ENCODE results near the gene FAM107B.

FAM107B gene

DNA sequence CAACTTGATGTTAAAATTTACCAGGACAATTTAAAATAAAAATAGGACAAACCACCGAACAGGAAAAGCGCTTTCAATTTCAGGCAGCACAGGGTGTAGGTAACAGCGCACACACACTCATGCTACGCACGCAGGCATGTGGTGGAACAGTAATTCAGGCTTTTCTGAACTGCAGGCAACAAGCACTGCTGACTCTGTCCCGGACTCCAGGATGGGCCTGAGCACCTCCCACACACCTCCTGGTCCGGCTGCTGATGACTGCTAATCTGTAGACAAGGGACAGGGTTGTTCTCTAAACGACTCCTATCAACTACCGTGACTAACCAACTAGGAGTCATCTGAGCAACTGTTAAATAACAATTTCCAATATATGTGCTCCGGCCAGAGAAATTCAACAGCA lies 251.4 kb downstream of the FAM107B start:
- H3K36me3 ChIP-seq (ENCODE audit: control insufficient read depth in 1 of 2, insufficient read depth in 2 of 2, low read length in 2 of 2): peaks cover 8 to 32% of the 10 kb centered on the region in 2 donors
- no peak overlapping the region for H3K4me3 ChIP-seq (ENCODE audit: low read depth in 1 of 2, low read length in 2 of 2)
- no peak overlapping the region for H3K27ac ChIP-seq (ENCODE audit: low read depth, low read length)
- no peaks in the 10 kb centered on the region for H3K9me3 ChIP-seq (ENCODE audit: control insufficient read depth in 1 of 2, low read length in 2 of 2)
- no peak overlapping the region for H3K9ac ChIP-seq (ENCODE audit: low read depth in 1 of 2, low read length in 2 of 2)
- H3K4me1 ChIP-seq (ENCODE audit: control insufficient read depth in 1 of 2, insufficient read depth in 2 of 2, low read length in 2 of 2): peaks cover 15 to 17% of the 10 kb centered on the region in 2 donors
- H3K27me3 ChIP-seq (ENCODE audit: control insufficient read depth in 1 of 2, insufficient read depth in 2 of 2, low read length in 2 of 2): no peaks in the 10 kb centered on the region

DNA sequence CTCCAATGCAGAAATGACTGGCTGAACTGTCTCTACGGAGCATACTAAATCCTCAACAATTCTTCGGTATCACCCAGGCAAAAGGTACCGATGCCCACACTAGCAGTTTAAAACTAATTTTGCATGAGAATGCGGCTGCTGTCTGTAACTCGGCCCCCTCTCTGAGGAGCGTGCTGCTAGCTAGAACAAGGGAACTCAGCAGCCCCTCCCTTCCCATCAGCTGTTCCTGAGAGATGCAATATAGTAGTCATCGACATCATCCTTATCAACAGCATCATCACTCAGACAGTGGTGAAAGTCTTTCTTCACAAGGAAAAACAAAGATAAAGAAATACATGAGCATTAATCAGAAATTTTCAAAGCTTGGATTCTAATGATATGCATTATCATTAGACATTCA lies 254.9 kb downstream of the FAM107B start:
- no peaks in the 10 kb centered on the region for H3K9me3 ChIP-seq (ENCODE audit: control insufficient read depth in 1 of 2, low read length in 2 of 2)
- no peak overlapping the region for H3K4me3 ChIP-seq (ENCODE audit: low read depth in 1 of 2, low read length in 2 of 2)
- H3K27ac ChIP-seq (ENCODE audit: low read depth, low read length): no peak overlapping the region
- H3K4me1 ChIP-seq (ENCODE audit: control insufficient read depth in 1 of 2, insufficient read depth in 2 of 2, low read length in 2 of 2): peaks cover 2 to 3% of the 10 kb centered on the region in 2 donors
- no peak overlapping the region for H3K9ac ChIP-seq (ENCODE audit: low read depth in 1 of 2, low read length in 2 of 2)
- no peaks in the 10 kb centered on the region for H3K27me3 ChIP-seq (ENCODE audit: control insufficient read depth in 1 of 2, insufficient read depth in 2 of 2, low read length in 2 of 2)
- H3K36me3 ChIP-seq (ENCODE audit: control insufficient read depth in 1 of 2, insufficient read depth in 2 of 2, low read length in 2 of 2): peaks cover 10 to 36% of the 10 kb centered on the region in 2 donors

DNA sequence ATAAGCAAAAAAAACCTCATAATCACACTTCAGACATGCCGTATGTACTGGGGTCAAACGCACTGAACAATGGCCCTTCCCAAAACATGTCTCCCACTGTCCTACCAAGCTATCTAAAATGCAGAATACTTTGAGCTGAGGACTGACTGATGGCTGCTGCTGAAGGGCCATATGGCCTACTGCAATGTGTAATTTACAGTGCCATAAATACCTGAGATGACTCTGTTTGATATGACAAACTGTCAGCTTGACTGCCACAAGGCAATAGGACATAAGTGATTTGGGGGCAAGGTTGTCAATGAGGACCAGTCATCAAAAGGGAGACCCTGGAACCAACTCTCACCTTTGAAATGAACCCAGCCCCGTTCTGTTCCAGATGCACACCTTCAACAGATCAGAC lies 256.5 kb downstream of the FAM107B start:
- Histone ChIP-seq H3K4me1 (ENCODE audit: control insufficient read depth in 1 of 2, insufficient read depth in 2 of 2, low read length in 2 of 2) (no peaks in the 10 kb centered on the region), H3K9me3 (ENCODE audit: control insufficient read depth in 1 of 2, low read length in 2 of 2) (no peaks in the 10 kb centered on the region), H3K27me3 (ENCODE audit: control insufficient read depth in 1 of 2, insufficient read depth in 2 of 2, low read length in 2 of 2) (no peaks in the 10 kb centered on the region), H3K9ac (ENCODE audit: low read depth in 1 of 2, low read length in 2 of 2) (no peak overlapping the region), H3K27ac (ENCODE audit: low read depth, low read length) (no peak overlapping the region), H3K36me3 (ENCODE audit: control insufficient read depth in 1 of 2, insufficient read depth in 2 of 2, low read length in 2 of 2) (peaks cover 10 to 36% of the 10 kb centered on the region in 2 donors), H3K4me3 (ENCODE audit: low read depth in 1 of 2, low read length in 2 of 2) (no peak overlapping the region)

DNA sequence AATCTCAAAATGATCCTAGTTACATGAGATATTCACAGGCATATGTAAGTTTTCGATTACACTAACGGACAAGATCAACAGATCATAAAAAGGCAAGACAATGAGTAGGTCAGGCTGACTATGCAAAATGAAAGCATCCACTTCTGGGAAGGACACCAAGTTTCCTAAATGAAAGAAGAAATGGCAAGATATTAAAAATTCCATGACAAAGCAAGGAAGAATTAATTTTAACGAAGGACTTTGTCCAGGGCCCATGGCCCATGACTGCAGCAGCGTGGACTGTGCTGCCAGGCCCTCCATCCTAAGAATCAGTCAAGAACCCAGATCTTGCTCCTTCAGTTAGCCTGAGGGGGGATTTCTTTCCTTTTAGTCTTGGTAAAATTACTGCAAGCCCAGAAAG lies 261.6 kb downstream of the FAM107B start:
- H3K9ac ChIP-seq (ENCODE audit: low read depth in 1 of 2, low read length in 2 of 2): no peak overlapping the region
- H3K4me1 ChIP-seq (ENCODE audit: control insufficient read depth in 1 of 2, insufficient read depth in 2 of 2, low read length in 2 of 2): no peaks in the 10 kb centered on the region
- peaks cover 2% of the 10 kb centered on the region in 2 donors for H3K36me3 ChIP-seq (ENCODE audit: control insufficient read depth in 1 of 2, insufficient read depth in 2 of 2, low read length in 2 of 2)
- H3K27ac ChIP-seq (ENCODE audit: low read depth, low read length): no peak overlapping the region
- H3K4me3 ChIP-seq (ENCODE audit: low read depth in 1 of 2, low read length in 2 of 2): no peak overlapping the region
- H3K9me3 ChIP-seq (ENCODE audit: control insufficient read depth in 1 of 2, low read length in 2 of 2): no peaks in the 10 kb centered on the region
- no peaks in the 10 kb centered on the region for H3K27me3 ChIP-seq (ENCODE audit: control insufficient read depth in 1 of 2, insufficient read depth in 2 of 2, low read length in 2 of 2)

DNA sequence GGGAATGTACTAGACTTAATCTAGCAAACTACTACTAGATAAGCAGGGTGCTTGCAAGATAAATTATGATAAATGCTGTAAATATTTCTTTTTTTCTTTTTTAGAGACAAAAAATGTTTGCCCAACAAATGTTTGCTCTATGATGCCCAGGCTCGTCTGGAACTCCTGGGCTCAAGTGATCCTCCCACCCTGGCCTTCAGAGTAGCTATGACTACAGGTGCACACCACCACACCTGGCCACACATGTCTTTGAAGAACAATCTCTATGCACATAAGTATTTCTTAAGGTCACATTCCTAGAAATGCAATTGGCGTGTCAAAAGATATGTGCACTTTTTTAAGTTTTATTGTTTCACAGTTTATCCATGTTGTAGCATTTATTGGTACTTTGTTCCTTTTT lies 264.4 kb downstream of the FAM107B start:
- no peak overlapping the region for H3K9ac ChIP-seq (ENCODE audit: low read depth in 1 of 2, low read length in 2 of 2)

DNA sequence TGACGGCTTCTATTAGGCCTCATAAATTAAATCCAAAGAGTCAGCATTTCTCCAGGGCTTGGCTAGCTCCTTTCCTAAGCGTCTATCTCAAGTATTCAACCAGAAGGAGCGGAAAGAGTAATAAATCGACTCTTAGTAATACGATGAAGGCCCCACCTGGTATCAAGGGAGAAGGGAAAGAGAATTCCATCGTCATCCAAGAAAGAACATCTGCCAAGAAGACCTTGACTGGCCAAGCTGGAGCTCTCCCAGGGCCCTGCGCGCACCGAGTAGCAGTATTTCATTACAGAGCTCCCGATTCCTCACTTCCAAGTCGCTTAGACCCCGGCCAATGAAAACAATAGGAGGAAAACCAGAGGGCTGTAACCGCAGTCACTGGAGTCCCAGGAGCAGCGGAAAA lies 266.0 kb downstream of the FAM107B start:
- Histone ChIP-seq H3K9ac (ENCODE audit: low read depth in 1 of 2, low read length in 2 of 2) (no peak overlapping the region), H3K27me3 (ENCODE audit: control insufficient read depth in 1 of 2, insufficient read depth in 2 of 2, low read length in 2 of 2) (no peaks in the 10 kb centered on the region), H3K27ac (ENCODE audit: low read depth, low read length) (no peak overlapping the region), H3K36me3 (ENCODE audit: control insufficient read depth in 1 of 2, insufficient read depth in 2 of 2, low read length in 2 of 2) (no peaks in the 10 kb centered on the region), H3K4me1 (ENCODE audit: control insufficient read depth in 1 of 2, insufficient read depth in 2 of 2, low read length in 2 of 2) (peaks cover 0 to 15% of the 10 kb centered on the region in 2 donors), H3K4me3 (ENCODE audit: low read depth in 1 of 2, low read length in 2 of 2) (no peak overlapping the region), H3K9me3 (ENCODE audit: control insufficient read depth in 1 of 2, low read length in 2 of 2) (no peaks in the 10 kb centered on the region)

More for the DNA sequence above, 264.4 kb downstream of the FAM107B start:
- Histone ChIP-seq H3K36me3 (ENCODE audit: control insufficient read depth in 1 of 2, insufficient read depth in 2 of 2, low read length in 2 of 2) (no peaks in the 10 kb centered on the region), H3K27ac (ENCODE audit: low read depth, low read length) (no peak overlapping the region), H3K4me3 (ENCODE audit: low read depth in 1 of 2, low read length in 2 of 2) (no peak overlapping the region), H3K27me3 (ENCODE audit: control insufficient read depth in 1 of 2, insufficient read depth in 2 of 2, low read length in 2 of 2) (no peaks in the 10 kb centered on the region), H3K4me1 (ENCODE audit: control insufficient read depth in 1 of 2, insufficient read depth in 2 of 2, low read length in 2 of 2) (peaks cover 0 to 15% of the 10 kb centered on the region in 2 donors), H3K9me3 (ENCODE audit: control insufficient read depth in 1 of 2, low read length in 2 of 2) (no peaks in the 10 kb centered on the region)

DNA sequence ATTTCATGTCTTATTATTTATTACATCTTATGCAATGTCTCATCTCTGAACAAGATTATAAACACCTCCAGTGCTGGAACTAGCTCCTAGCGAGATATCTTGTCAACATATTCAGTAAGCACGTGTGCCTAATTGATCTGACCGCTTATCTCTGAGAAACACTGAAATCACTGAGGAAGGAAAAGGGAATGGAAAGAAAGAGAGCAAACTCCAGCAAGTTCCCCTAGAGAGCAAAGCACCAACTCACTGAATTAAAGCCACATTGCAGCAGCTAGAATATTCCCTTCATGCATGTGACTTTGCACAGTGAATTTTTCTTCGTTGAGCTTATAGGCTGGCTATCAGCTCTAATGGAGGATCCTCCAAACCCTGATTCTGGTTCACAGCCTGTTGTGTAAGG lies 266.9 kb downstream of the FAM107B start:
- peaks cover 0 to 15% of the 10 kb centered on the region in 2 donors for H3K4me1 ChIP-seq (ENCODE audit: control insufficient read depth in 1 of 2, insufficient read depth in 2 of 2, low read length in 2 of 2)
- H3K9me3 ChIP-seq (ENCODE audit: control insufficient read depth in 1 of 2, low read length in 2 of 2): no peaks in the 10 kb centered on the region
- no peak overlapping the region for H3K27ac ChIP-seq (ENCODE audit: low read depth, low read length)
- H3K27me3 ChIP-seq (ENCODE audit: control insufficient read depth in 1 of 2, insufficient read depth in 2 of 2, low read length in 2 of 2): no peaks in the 10 kb centered on the region
- no peak overlapping the region for H3K9ac ChIP-seq (ENCODE audit: low read depth in 1 of 2, low read length in 2 of 2)
- no peaks in the 10 kb centered on the region for H3K36me3 ChIP-seq (ENCODE audit: control insufficient read depth in 1 of 2, insufficient read depth in 2 of 2, low read length in 2 of 2)
- no peak overlapping the region for H3K4me3 ChIP-seq (ENCODE audit: low read depth in 1 of 2, low read length in 2 of 2)

DNA sequence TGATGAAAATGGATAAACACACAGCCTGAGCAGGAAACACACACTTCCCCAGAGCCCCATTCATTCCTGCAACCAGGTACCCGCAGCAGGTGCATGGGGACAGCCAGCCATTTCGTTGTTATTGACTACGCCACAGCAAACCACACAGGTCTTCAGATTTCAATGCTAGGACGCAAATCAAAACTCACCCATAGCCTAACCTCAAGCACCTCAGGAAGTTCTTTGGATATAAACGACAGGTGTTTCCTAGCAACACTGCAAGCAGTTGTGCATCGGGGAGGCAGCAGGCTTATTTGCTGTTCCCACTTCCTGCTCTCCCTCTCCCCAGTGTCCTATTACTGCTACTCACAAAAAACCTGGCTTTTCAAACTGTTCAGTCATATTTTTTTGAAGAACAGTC lies 267.5 kb downstream of the FAM107B start:
- H3K27me3 ChIP-seq (ENCODE audit: control insufficient read depth in 1 of 2, insufficient read depth in 2 of 2, low read length in 2 of 2): no peaks in the 10 kb centered on the region
- no peak overlapping the region for H3K9ac ChIP-seq (ENCODE audit: low read depth in 1 of 2, low read length in 2 of 2)
- H3K36me3 ChIP-seq (ENCODE audit: control insufficient read depth in 1 of 2, insufficient read depth in 2 of 2, low read length in 2 of 2): no peaks in the 10 kb centered on the region
- no peak overlapping the region for H3K27ac ChIP-seq (ENCODE audit: low read depth, low read length)
- no peaks in the 10 kb centered on the region for H3K9me3 ChIP-seq (ENCODE audit: control insufficient read depth in 1 of 2, low read length in 2 of 2)
- peaks cover 0 to 15% of the 10 kb centered on the region in 2 donors for H3K4me1 ChIP-seq (ENCODE audit: control insufficient read depth in 1 of 2, insufficient read depth in 2 of 2, low read length in 2 of 2)
- H3K4me3 ChIP-seq (ENCODE audit: low read depth in 1 of 2, low read length in 2 of 2): peak overlapping the region in 1 of 2 donors; percentile 24

DNA sequence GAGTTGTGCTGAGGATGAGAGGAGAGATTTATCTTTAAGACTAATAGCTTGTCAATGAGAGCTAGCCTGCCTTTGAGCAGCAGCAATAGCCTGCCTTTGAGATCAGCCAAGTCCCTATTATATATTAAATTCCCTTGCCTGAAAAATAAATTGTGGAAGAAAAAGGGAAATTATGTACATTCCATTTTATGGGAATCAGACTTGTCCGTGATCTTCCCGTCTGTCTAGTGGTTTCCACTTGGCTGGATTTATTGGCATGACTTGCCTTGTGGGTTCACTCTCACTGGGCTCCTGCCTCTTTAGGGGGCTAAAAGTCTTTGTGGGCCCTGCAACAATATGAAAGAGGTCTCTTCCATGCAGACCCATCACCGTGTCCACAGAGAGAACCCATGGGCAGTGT lies 272.3 kb downstream of the FAM107B start:
- Histone ChIP-seq H3K4me3 (ENCODE audit: low read depth in 1 of 2, low read length in 2 of 2) (no peak overlapping the region), H3K9ac (ENCODE audit: low read depth in 1 of 2, low read length in 2 of 2) (no peak overlapping the region), H3K4me1 (ENCODE audit: control insufficient read depth in 1 of 2, insufficient read depth in 2 of 2, low read length in 2 of 2) (peaks cover 0 to 11% of the 10 kb centered on the region in 2 donors), H3K27me3 (ENCODE audit: control insufficient read depth in 1 of 2, insufficient read depth in 2 of 2, low read length in 2 of 2) (no peaks in the 10 kb centered on the region), H3K36me3 (ENCODE audit: control insufficient read depth in 1 of 2, insufficient read depth in 2 of 2, low read length in 2 of 2) (no peaks in the 10 kb centered on the region), H3K9me3 (ENCODE audit: control insufficient read depth in 1 of 2, low read length in 2 of 2) (no peaks in the 10 kb centered on the region), H3K27ac (ENCODE audit: low read depth, low read length) (no peak overlapping the region)

DNA sequence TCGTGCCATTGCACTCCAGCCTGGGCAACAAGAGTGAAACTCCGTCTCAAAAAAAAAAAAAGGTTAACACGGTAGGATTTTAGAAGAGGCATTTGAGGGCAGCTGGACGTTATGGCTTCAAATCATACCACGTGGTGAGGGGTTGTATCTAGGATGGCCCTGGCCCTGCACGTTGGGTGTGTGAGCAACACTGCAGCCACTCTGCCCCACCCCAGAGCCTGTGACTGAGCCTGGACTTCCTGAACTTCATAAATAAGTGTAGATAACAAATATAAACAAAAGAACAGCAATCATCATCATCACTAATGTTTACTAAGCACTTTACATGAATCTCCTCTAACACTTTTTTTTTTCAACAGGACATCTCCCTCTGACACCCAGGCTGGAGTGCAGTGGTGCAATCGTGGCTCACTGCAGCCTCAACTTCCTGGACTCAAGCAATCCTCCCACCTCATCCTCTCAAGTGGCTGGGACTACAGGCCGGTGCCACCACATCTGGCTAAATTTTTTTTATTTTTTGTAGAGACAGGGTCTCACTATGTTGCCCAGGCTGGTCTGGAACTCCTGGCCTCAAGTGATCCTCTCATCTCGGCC lies 274.4 kb downstream of the FAM107B start:
- no peak overlapping the region for H3K9ac ChIP-seq (ENCODE audit: low read depth in 1 of 2, low read length in 2 of 2)
- no peak overlapping the region for H3K4me3 ChIP-seq (ENCODE audit: low read depth in 1 of 2, low read length in 2 of 2)
- H3K36me3 ChIP-seq (ENCODE audit: control insufficient read depth in 1 of 2, insufficient read depth in 2 of 2, low read length in 2 of 2): no peaks in the 10 kb centered on the region
- no peaks in the 10 kb centered on the region for H3K27me3 ChIP-seq (ENCODE audit: control insufficient read depth in 1 of 2, insufficient read depth in 2 of 2, low read length in 2 of 2)
- H3K27ac ChIP-seq (ENCODE audit: low read depth, low read length): no peak overlapping the region
- no peaks in the 10 kb centered on the region for H3K9me3 ChIP-seq (ENCODE audit: control insufficient read depth in 1 of 2, low read length in 2 of 2)
- peaks cover 0 to 3% of the 10 kb centered on the region in 2 donors for H3K4me1 ChIP-seq (ENCODE audit: control insufficient read depth in 1 of 2, insufficient read depth in 2 of 2, low read length in 2 of 2)

DNA sequence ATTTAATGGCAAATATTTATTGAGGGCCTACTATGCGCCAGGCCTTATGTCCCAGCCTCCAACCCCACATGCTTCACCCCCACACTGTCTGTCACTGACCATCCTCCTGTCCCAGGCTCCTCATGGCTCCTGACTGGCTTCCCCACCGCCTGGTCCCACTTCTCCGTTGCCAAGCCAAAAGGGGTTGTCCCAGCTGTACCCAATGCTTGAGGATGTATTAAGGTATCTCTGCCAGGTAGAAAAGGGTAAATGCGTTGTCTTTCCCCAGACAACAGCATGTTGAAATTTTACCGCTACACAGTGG lies 275.1 kb downstream of the FAM107B start:
- H3K9me3 ChIP-seq (ENCODE audit: control insufficient read depth in 1 of 2, low read length in 2 of 2): no peaks in the 10 kb centered on the region
- no peaks in the 10 kb centered on the region for H3K27me3 ChIP-seq (ENCODE audit: control insufficient read depth in 1 of 2, insufficient read depth in 2 of 2, low read length in 2 of 2)
- H3K4me3 ChIP-seq (ENCODE audit: low read depth in 1 of 2, low read length in 2 of 2): no peak overlapping the region
- H3K36me3 ChIP-seq (ENCODE audit: control insufficient read depth in 1 of 2, insufficient read depth in 2 of 2, low read length in 2 of 2): no peaks in the 10 kb centered on the region
- H3K9ac ChIP-seq (ENCODE audit: low read depth in 1 of 2, low read length in 2 of 2): no peak overlapping the region
- H3K4me1 ChIP-seq (ENCODE audit: control insufficient read depth in 1 of 2, insufficient read depth in 2 of 2, low read length in 2 of 2): peaks cover 0 to 3% of the 10 kb centered on the region in 2 donors
- no peak overlapping the region for H3K27ac ChIP-seq (ENCODE audit: low read depth, low read length)

Data from duodenal mucosa (tissue), 2 donors.